ENCODE measurements around the gene DAGLA. TPM values are rescaled to one million over a fixed set of nuclear protein-coding genes. Genes with fewer than 3 reads are reported as not detected.
"Not testable (repeated sequence)": the region's sequence is repeated elsewhere in the genome, so short reads cannot be mapped to it uniquely, and the experiment has no call there.

Gene DAGLA
- polyA plus RNA-seq, 1 experiment: 2.5 TPM

DNA sequence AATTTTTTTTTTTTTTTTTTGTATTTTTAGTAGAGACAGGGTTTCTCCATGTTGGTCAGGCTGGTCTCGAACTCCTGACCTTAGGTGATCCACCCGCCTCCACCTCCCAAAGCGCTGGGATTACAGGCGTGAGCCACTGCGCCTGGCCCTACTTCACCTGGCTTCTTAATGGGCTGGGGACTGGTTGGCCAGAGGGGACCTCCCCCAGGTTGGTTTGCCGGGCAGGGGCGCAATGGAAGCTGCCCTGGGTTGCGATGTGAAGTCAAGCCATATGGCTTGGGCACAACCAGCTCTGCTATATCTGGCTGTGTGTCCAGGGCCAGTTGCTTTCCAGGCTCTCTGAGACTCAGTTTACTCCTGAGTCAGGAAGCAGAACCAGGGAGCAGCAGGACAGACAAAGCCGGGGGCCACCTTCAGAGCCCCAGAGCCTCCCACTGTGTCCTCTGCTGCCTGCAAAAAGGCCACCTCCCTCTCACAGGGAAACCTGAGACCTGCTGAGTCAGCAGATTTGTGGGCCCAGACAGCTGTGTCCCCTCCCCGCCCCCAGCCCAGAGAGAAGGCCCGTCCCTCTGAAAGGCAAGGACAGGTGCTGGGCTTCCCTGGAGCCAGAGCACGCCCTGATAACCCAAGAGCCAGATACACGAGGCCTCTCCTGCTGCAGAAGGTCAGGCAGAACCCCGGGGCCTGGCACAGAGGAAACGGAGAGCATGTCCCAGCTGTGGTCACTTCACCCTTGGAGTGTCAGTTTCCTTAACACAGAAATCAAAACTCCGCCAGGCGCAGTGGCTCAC is 29.2 kb upstream of the DAGLA start:
- CTCF ChIA-PET: interaction anchor here (2.7 kb wide), 1 partner anchor 12 kb away, joined by 15 read pairs; no protein-coding TSS in a partner anchor
- POLR2A ChIA-PET: no interaction called here
- TF ChIP-seq, protein P1, sequence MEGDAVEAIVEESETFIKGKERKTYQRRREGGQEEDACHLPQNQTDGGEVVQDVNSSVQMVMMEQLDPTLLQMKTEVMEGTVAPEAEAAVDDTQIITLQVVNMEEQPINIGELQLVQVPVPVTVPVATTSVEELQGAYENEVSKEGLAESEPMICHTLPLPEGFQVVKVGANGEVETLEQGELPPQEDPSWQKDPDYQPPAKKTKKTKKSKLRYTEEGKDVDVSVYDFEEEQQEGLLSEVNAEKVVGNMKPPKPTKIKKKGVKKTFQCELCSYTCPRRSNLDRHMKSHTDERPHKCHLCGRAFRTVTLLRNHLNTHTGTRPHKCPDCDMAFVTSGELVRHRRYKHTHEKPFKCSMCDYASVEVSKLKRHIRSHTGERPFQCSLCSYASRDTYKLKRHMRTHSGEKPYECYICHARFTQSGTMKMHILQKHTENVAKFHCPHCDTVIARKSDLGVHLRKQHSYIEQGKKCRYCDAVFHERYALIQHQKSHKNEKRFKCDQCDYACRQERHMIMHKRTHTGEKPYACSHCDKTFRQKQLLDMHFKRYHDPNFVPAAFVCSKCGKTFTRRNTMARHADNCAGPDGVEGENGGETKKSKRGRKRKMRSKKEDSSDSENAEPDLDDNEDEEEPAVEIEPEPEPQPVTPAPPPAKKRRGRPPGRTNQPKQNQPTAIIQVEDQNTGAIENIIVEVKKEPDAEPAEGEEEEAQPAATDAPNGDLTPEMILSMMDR (IDR thresholded peaks at IDR 0.05; ENCODE audit: insufficient read depth, low read depth, low read length): no peak
- Histone ChIP-seq H3K4me3 (ENCODE audit: low read depth, low read length) (no peak overlapping the region), H3K36me3 (ENCODE audit: control insufficient read depth, insufficient read depth, low read length) (no peaks in the 10 kb centered on the region), H3K27me3 (ENCODE audit: control insufficient read depth, insufficient read depth, low read length) (peaks cover 4% of the 10 kb centered on the region; the same call in 1 of the 2 replicates)
- no peak for DNase-seq (ENCODE audit: low read depth)

DNA sequence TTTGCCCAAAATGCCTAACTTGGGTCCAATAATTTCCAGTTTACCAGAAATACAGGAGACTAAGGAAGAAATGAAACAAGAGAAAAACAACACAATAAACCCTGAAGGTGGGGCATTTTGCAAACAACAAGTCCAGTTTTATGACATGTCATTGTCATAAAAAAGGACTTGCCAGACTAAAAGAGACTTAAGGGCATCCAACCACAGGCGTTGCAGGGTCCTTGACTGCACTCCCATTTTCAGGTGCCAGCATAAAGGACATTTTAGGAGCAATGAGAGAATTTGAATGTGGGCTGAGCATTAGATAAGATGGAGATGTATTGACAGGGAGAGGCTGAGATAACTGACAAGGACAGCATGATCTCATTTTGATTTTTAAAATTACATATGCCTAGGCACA is 28.1 kb upstream of the DAGLA start:
- no peaks in the 10 kb centered on the region for H3K36me3 ChIP-seq (ENCODE audit: control insufficient read depth, insufficient read depth, low read length)
- DNase-seq (ENCODE audit: low read depth): no peak
- CTCF ChIA-PET: interaction anchor here (2.0 kb wide), 1 partner anchor 13 kb away, joined by 9 read pairs; no protein-coding TSS in a partner anchor
- H3K4me3 ChIP-seq (ENCODE audit: low read depth, low read length): no peak overlapping the region
- TF ChIP-seq, protein P1 (IDR thresholded peaks at IDR 0.05; ENCODE audit: insufficient read depth, low read depth, low read length): no peak
- POLR2A ChIA-PET: no interaction called here
- H3K27me3 ChIP-seq (ENCODE audit: control insufficient read depth, insufficient read depth, low read length): peaks cover 4% of the 10 kb centered on the region; the same call in 1 of the 2 replicates

DNA sequence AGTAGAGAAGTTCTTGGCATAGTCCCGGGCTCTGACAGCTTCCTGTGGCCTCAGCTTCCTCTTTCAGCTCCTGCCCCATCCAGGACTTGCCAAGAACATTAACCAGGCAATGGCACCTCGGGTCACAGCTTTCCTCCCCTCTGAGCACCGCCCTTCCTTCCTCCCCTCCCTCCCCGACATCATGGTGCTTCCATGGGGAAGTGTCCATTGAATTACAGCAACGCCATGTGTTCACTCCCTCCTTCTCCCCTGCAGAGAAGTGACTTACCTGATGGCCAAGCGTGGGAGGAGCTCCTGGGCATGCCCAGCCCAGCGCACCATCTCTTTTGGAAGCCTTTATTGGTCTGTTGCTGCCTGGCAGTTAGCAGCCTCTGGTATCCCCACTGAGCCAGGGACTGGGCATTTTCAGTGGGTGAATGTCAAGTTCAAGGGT is 25.8 kb upstream of the DAGLA start:
- CTCF ChIA-PET: interaction anchor here (0.7 to 1.1 kb wide), 2 partner anchors 123 to 138 kb away, joined by 4 to 5 read pairs; no protein-coding TSS in a partner anchor
- POLR2A ChIA-PET: no interaction called here
- H3K27me3 ChIP-seq (ENCODE audit: control insufficient read depth, insufficient read depth, low read length): peaks cover 4% of the 10 kb centered on the region
- no peaks in the 10 kb centered on the region for H3K36me3 ChIP-seq (ENCODE audit: control insufficient read depth, insufficient read depth, low read length)
- TF ChIP-seq, protein P1 (IDR thresholded peaks at IDR 0.05; ENCODE audit: insufficient read depth, low read depth, low read length): no peak
- no peak for DNase-seq (ENCODE audit: low read depth)
- no peak overlapping the region for H3K4me3 ChIP-seq (ENCODE audit: low read depth, low read length)

DNA sequence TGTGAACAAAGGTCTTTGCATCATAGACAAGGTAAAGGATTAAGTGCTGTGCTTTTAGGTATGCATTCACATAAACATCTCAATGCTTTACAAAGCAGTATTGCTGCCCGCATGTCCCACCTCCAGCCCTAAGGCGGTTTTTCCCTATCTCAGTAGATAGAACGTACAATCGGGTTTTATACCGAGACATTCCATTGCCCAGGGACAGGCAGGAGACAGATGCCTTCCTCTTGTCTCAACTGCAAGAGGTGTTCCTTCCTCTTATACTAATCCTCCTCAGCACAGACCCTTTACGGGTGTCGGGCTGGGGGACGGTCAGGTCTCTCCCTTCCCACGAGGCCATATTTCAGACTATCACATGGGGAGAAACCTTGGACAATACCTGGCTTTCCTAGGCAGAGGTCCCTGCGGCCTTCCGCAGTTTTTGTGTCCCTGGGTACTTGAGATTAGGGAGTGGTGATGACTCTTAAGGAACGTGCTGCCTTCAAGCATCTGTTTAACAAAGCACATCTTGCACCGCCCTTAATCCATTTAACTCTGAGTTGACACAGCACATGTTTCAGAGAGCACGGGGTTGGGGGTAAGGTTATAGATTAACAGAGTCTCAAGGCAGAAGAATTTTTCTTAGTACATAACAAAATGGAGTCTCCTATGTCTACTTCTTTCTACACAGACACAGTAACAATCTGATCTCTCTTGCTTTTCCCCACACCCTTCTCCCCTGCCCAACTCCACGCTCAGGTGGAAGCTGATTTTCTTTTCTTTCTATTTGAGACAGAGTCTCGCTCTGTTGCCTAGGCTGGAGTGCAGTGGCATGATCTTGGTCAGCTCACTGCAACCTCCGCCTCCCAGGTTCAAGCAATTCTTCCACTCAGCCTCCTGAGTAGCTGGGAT is 24.7 kb upstream of the DAGLA start:
- H3K36me3 ChIP-seq (ENCODE audit: control insufficient read depth, insufficient read depth, low read length); H3K27me3 ChIP-seq (ENCODE audit: control insufficient read depth, insufficient read depth, low read length); DNase-seq (ENCODE audit: low read depth); H3K4me3 ChIP-seq (ENCODE audit: low read depth, low read length); POLR2A ChIA-PET: not testable (repeated sequence)
- CTCF ChIA-PET: interaction anchor here (1.1 kb wide), 1 partner anchor 139 kb away, joined by 5 read pairs; no protein-coding TSS in a partner anchor

DNA sequence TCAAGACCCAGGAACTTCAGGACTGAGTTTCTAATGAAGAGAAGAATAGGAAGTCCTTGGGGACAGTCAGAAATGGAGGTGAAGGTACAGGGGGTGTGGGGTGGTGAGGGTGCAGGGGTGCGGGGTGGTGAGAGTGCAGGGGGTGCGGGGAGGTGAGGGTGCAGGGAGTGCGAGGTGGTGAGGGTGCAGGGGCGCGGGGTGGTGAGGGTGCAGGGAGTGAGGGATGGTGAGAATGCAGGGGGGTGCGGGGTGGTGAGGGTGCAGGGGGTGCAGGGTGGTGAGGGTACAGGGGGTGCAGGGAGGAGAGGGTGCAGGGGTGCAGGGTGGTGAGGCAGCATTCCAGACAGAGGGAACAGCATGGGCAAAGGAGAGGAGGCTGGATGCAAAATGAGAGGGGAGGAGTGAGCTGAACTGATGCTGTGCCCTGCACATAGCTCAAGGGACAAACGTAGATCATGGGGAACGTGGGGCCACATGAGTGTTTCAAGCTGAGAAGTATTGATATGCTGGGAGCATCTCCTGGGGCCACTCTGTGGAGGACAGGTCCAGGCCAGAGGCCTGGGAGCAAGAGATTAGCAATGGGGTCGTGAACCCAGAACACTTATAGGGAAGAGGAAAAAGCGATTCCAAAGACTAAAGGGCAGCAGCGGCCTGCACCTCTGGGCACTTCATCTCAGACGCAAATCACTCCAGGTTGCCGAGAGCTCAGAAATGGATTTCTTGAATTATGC is 23.7 kb upstream of the DAGLA start:
- Histone ChIP-seq H3K36me3 (ENCODE audit: control insufficient read depth, insufficient read depth, low read length) (no peaks in the 10 kb centered on the region), H3K4me3 (ENCODE audit: low read depth, low read length) (no peak overlapping the region), H3K27me3 (ENCODE audit: control insufficient read depth, insufficient read depth, low read length) (peaks cover 4% of the 10 kb centered on the region)
- TF ChIP-seq, protein P1 (IDR thresholded peaks at IDR 0.05; ENCODE audit: insufficient read depth, low read depth, low read length): no peak
- ChIA-PET CTCF (interaction anchor here (0.7 to 1.6 kb wide), 2 partner anchors 106 to 221 kb away, joined by 3 read pairs; no protein-coding TSS in a partner anchor), POLR2A (interaction anchor here (0.5 kb wide), 1 partner anchor 73 kb away, joined by 3 read pairs; no protein-coding TSS in a partner anchor)
- DNase-seq (ENCODE audit: low read depth): no peak

Data from BJ (cell line).